ENCODE results near the gene THADA.

Gene THADA

DNA sequence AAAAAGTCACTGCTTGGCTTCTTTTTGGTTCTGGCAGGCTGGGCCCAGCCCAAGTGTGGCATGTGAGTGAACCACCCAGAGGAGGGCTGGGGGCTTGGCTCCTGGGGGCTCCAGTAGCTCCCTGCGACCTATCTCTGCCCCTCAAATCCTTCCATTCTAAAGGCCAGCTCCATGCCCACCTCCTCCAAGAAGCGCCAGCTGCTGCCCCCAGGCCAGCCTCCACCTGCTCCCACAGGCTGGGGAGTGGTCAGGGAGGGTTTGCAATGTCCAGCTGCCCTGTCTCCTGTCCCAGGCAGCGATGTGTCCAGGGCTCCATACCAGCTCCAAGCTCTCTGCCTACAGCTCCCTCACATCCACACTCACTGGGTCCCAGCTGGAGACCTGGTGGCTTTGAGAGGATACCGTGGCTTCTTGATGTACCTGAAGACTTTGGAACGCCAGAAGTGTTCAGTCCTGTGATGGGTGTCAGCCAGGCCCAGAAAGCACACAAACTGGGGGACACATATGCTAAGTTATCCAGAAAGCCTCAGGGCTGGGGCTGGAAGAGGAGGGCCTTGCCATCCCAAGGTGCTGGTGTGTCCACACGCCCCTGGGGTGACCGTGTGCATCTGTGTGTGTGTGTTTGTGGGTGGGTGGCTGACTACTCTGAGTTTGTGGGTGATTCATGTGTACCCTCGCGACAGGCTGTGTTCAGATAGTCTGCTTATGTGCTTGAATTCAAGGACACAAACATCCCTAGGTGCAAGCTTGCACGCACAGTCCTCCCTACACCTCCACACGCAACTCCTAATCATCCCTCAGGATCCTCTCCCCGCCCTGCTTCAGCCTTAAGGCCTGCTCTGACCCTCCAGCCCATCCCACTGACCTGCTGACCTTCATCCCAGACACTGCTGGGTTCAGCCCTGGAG lies 402.8 kb downstream of the THADA start:
- TF ChIP-seq, protein P1, sequence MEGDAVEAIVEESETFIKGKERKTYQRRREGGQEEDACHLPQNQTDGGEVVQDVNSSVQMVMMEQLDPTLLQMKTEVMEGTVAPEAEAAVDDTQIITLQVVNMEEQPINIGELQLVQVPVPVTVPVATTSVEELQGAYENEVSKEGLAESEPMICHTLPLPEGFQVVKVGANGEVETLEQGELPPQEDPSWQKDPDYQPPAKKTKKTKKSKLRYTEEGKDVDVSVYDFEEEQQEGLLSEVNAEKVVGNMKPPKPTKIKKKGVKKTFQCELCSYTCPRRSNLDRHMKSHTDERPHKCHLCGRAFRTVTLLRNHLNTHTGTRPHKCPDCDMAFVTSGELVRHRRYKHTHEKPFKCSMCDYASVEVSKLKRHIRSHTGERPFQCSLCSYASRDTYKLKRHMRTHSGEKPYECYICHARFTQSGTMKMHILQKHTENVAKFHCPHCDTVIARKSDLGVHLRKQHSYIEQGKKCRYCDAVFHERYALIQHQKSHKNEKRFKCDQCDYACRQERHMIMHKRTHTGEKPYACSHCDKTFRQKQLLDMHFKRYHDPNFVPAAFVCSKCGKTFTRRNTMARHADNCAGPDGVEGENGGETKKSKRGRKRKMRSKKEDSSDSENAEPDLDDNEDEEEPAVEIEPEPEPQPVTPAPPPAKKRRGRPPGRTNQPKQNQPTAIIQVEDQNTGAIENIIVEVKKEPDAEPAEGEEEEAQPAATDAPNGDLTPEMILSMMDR (IDR thresholded peaks at IDR 0.05), result no peak

DNA sequence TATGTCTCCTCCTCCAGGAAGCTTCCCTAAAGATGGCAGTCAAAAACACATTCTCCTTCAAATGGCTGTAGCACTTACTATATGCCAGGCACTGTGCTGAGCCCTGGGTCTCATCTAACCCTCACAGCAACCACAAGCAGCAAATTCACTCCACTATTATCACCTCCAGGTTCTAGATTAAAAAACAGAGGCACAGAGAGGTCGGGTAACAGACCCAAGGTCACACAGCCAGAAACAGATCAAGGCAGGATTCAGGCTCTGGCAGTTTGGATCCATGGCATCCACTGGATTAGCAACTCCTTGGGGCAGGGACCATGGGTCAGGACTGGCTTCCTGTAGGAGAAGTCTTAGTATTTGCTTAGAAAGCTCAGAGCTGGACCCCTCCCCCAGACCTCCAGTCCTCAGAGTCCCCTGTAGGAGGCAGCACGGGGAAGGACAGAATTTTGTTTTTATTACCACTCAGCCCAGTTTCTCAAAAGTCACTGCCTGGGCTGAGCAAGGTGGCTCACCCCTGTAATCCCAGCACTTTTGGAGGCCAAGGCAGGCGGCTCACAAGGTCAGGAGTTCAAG lies 403.8 kb downstream of the THADA start:
- TF ChIP-seq, protein P1 (IDR thresholded peaks at IDR 0.05), result no peak

GRCh38 chr2:43190311-43191052 lies 405.4 kb downstream of the THADA start:
- TF ChIP-seq, protein P1 (IDR thresholded peaks at IDR 0.05), result no peak

GRCh38 chr2:43188561-43189386 lies 407.1 kb downstream of the THADA start:
- TF ChIP-seq, protein P1 (IDR thresholded peaks at IDR 0.05), result no peak

DNA sequence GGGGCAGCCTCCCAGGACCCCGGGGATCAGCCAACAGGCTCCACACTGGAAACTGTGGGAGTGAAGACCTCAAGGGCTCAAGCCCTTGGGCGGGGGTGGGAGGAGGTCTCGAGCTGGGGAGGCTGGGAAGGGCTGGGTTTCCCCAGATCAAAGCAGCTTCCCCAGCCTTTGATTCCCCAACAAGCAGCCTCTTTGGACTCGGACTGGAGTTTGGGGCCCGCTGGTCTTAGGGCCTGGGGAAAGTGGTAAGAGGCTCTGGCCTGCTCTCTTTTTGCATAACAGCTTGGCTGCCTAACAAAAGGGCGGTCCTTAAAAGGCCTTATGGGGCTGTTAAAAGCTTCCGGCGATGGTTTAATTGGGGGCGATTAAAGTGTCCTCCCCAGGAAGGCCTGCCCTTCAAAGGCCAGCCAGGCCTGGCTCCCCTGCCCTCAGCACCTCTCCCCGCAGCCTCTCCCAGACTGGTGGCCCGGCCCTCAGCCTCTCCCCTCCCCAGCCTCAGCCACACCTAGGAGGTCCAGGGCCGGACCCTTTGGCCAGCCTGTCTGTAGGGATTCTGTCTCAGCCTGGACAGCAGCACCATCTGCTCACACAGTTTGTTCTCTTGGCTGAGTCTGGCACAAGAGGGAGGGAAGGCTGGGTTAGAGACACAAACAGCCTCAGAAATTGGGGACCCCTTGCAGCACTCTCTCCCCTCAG lies 409.0 kb downstream of the THADA start:
- TF ChIP-seq, protein P1 (IDR thresholded peaks at IDR 0.05), result no peak

GRCh38 chr2:43186321-43186678 lies 409.5 kb downstream of the THADA start:
- TF ChIP-seq, protein P1 (IDR thresholded peaks at IDR 0.05), result no peak

All from LNCAP (cell line).